ENCODE data around the gene FHAD1.

GRCh38 chr1:15436881-15437442, 189.9 kb downstream of the FHAD1 start:
- TF ChIP-seq CTCF (conservative IDR thresholded peaks at IDR 0.05 in 1 of 2, IDR thresholded peaks at IDR 0.05 in 1 of 2; ENCODE audit: extremely low read depth in 1 of 2, insufficient read depth in 1 of 2, low read depth in 1 of 2, low read length in 2 of 2) (no peak), EZH2 (IDR thresholded peaks at IDR 0.05; ENCODE audit: borderline replicate concordance, low read length) (no peak)

All from mammary epithelial cell (primary cell).